Measurements from ENCODE around the gene HACD1.

HACD1 gene

GRCh38 chr10:17650416-17650815, 33.2 kb upstream of the HACD1 start:
- DNase-seq (ENCODE audit: low spot score) = no peak
- TF ChIP-seq CTCF (IDR thresholded peaks at IDR 0.05; ENCODE audit: extremely low read depth, insufficient read depth, missing control alignments) = no peak
- in situ Hi-C loops (cut with MboI; ENCODE audit: low pct_unique_long_range_greater_than_20kb, low sequenced_read_pairs, unreplicated experiment) = loop anchor here (25.0 kb wide), 1 partner anchor 1012 kb away; the partner anchor contains the start of genes ARL5B and NSUN6

GRCh38 chr10:17649836-17650235, 32.7 kb upstream of the HACD1 start:
- TF ChIP-seq CTCF (IDR thresholded peaks at IDR 0.05; ENCODE audit: extremely low read depth, insufficient read depth, missing control alignments) = no peak
- no peak for DNase-seq (ENCODE audit: low spot score)
- in situ Hi-C loops (cut with MboI; ENCODE audit: low pct_unique_long_range_greater_than_20kb, low sequenced_read_pairs, unreplicated experiment) = loop anchor here (25.0 kb wide), 1 partner anchor 1012 kb away; the partner anchor contains the start of genes ARL5B and NSUN6

- no peak for TF ChIP-seq CTCF (IDR thresholded peaks at IDR 0.05; ENCODE audit: extremely low read depth, insufficient read depth, missing control alignments)
- in situ Hi-C loops (cut with MboI; ENCODE audit: low pct_unique_long_range_greater_than_20kb, low sequenced_read_pairs, unreplicated experiment) = no loop called here
These were observed 31.9 kb upstream of the HACD1 start for GRCh38 chr10:17649052-17649451.

GRCh38 chr10:17648243-17649035, 31.3 kb upstream of the HACD1 start:
- no peak for DNase-seq (ENCODE audit: low spot score)
- in situ Hi-C loops (cut with MboI; ENCODE audit: low pct_unique_long_range_greater_than_20kb, low sequenced_read_pairs, unreplicated experiment) = no loop called here
- no peak for TF ChIP-seq CTCF (IDR thresholded peaks at IDR 0.05; ENCODE audit: extremely low read depth, insufficient read depth, missing control alignments)

More at GRCh38 chr10:17649052-17649451, 31.9 kb upstream of the HACD1 start:
- no peak for DNase-seq (ENCODE audit: low spot score)

GRCh38 chr10:17647326-17647725, 30.2 kb upstream of the HACD1 start:
- in situ Hi-C loops (cut with MboI; ENCODE audit: low pct_unique_long_range_greater_than_20kb, low sequenced_read_pairs, unreplicated experiment) = no loop called here
- no peak for TF ChIP-seq CTCF (IDR thresholded peaks at IDR 0.05; ENCODE audit: extremely low read depth, insufficient read depth, missing control alignments)
- no peak for DNase-seq (ENCODE audit: low spot score)

- no peak for TF ChIP-seq CTCF (IDR thresholded peaks at IDR 0.05; ENCODE audit: extremely low read depth, insufficient read depth, missing control alignments)
- in situ Hi-C loops (cut with MboI; ENCODE audit: low pct_unique_long_range_greater_than_20kb, low sequenced_read_pairs, unreplicated experiment) = no loop called here
- DNase-seq (ENCODE audit: low spot score) = no peak
These were observed 28.6 kb upstream of the HACD1 start for GRCh38 chr10:17645621-17646345.

All from GM13977 (cell line).